Measurements from ENCODE around the gene UFSP1.
"Not testable (repeated sequence)": the region's sequence is repeated elsewhere in the genome, so short reads cannot be mapped to it uniquely, and the experiment has no call there.

Gene UFSP1

GRCh38 chr7:100854899-100855298 lies 34.6 kb downstream of the UFSP1 start:
- DNase-seq: not testable (repeated sequence)

- no peak for DNase-seq
These were observed 35.2 kb downstream of the UFSP1 start for GRCh38 chr7:100854146-100854895.

GRCh38 chr7:100852048-100852872 lies 37.3 kb downstream of the UFSP1 start, which contains the start of gene SLC12A9:
Gene SLC12A9 (plus strand): TSS chr7:100852713. CDS start chr7:100854198, 1,485 bp downstream.
- peak; percentile 79 for DNase-seq

GRCh38 chr7:100847360-100847759 lies 42.2 kb downstream of the UFSP1 start:
- no peak for DNase-seq

GRCh38 chr7:100840470-100841100 lies 48.9 kb downstream of the UFSP1 start:
- no peak for DNase-seq

- DNase-seq: no peak
These were observed 50.2 kb downstream of the UFSP1 start for GRCh38 chr7:100839361-100839760.

Data from T-helper 9 cell (primary cell).